Stimulated activated CD4-positive, alpha-beta T cell treated with anti-CD3 and anti-CD28 coated beads, TNF-alpha, amount 100 ng/mL, for 1 hour (primary cell): ENCODE results near the gene BIRC7.
A peak's percentile ranks its signal among the peaks of the same experiment; 100 is the strongest.

Source experiments
- DNase-seq, 3 donors: peaks; one replicate each; pipeline ENCODE4 v3.0.0-alpha.2; 2020; ENCODE audit warnings: low read depth in 3 of 3, low spot score in 1 of 3

BIRC7 gene

GRCh38 chr20:63262836-63263235, 27.1 kb downstream of the BIRC7 start:
- no peak for DNase-seq

- no peak for DNase-seq
Measured at GRCh38 chr20:63264000-63264399, 28.3 kb downstream of the BIRC7 start.

- no peak for DNase-seq
Measured at GRCh38 chr20:63264519-63264918, 28.8 kb downstream of the BIRC7 start.

- DNase-seq = no peak
Measured at GRCh38 chr20:63265891-63266515, 30.3 kb downstream of the BIRC7 start.

- DNase-seq = no peak
Measured at GRCh38 chr20:63267691-63268090, 32.0 kb downstream of the BIRC7 start.

- no peak for DNase-seq
Measured at GRCh38 chr20:63268256-63268655, 32.6 kb downstream of the BIRC7 start.

GRCh38 chr20:63268671-63269439, 33.1 kb downstream of the BIRC7 start:
- no peak for DNase-seq

GRCh38 chr20:63269724-63270123, 34.0 kb downstream of the BIRC7 start:
- no peak for DNase-seq

- DNase-seq = no peak
Measured at GRCh38 chr20:63270606-63271325, 35.1 kb downstream of the BIRC7 start.

- DNase-seq = peak; percentile 62 to 84 (median 66)
Measured at GRCh38 chr20:63272105-63273058, 36.7 kb downstream of the BIRC7 start, which contains the start of gene ARFGAP1. Gene ARFGAP1, plus strand, starts transcription at chr20:63272813. Its CDS starts 2,768 bp downstream, at chr20:63275581.

GRCh38 chr20:63273059-63273579, 37.4 kb downstream of the BIRC7 start:
- no peak for DNase-seq

GRCh38 chr20:63273635-63274380, 38.1 kb downstream of the BIRC7 start:
- no peak for DNase-seq

- DNase-seq = no peak
Measured at GRCh38 chr20:63274381-63275228, 38.9 kb downstream of the BIRC7 start.

GRCh38 chr20:63275825-63276224, 40.1 kb downstream of the BIRC7 start:
- no peak for DNase-seq

- DNase-seq = no peak
Measured at GRCh38 chr20:63276956-63277355, 41.3 kb downstream of the BIRC7 start.

- DNase-seq = no peak
Measured at GRCh38 chr20:63277466-63278272, 42.0 kb downstream of the BIRC7 start.

GRCh38 chr20:63278661-63279060, 43.0 kb downstream of the BIRC7 start:
- DNase-seq = no peak

GRCh38 chr20:63279931-63280330, 44.2 kb downstream of the BIRC7 start:
- no peak for DNase-seq
